Stomach (tissue), 4 donors: ENCODE results near the gene NPAS3.

Experiments
- POLR2A ChIP-seq, 4 donors: fragments of 450-650 bp; IDR thresholded peaks; one replicate each; pipeline ENCODE4 v1.6.1; 2016; ENCODE audit warnings: antibody characterized with exemption in 4 of 4, control low read depth in 2 of 4, mild to moderate bottlenecking in 1 of 4, moderate library complexity in 1 of 4
- TF ChIP-seq, protein P1 (sequence below), 7 experiments: fragments of 450-650 bp in 4 of 7; fragments of 200-600 bp in 3 of 7; sonication (generic) in 3 of 7; IDR thresholded peaks; one replicate each; pipeline ENCODE4 v1.5.1; 2016 to 2019; ENCODE audit warnings: antibody characterized with exemption in 7 of 7, control low read depth in 2 of 7, mild to moderate bottlenecking in 1 of 7

DNA sequence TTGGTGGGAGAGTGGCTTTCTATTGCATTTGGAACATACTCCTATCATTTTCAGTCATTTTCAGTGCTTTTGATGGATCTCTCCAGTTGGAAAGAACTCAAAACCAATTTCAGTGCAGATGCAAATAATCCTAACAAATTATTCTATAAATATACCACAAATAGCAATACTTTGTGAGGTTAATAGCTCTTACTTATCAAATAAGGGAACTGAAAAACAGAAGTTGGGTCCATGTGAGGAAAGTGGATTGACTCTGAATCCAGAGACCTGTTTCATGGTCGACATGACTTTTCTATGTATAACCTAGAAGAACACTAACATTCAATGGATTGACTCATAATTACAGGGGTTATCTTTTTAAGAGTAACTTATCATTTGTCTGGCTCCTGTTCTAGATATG lies 763.6 kb downstream of the NPAS3 start:
- TF ChIP-seq, protein P1, sequence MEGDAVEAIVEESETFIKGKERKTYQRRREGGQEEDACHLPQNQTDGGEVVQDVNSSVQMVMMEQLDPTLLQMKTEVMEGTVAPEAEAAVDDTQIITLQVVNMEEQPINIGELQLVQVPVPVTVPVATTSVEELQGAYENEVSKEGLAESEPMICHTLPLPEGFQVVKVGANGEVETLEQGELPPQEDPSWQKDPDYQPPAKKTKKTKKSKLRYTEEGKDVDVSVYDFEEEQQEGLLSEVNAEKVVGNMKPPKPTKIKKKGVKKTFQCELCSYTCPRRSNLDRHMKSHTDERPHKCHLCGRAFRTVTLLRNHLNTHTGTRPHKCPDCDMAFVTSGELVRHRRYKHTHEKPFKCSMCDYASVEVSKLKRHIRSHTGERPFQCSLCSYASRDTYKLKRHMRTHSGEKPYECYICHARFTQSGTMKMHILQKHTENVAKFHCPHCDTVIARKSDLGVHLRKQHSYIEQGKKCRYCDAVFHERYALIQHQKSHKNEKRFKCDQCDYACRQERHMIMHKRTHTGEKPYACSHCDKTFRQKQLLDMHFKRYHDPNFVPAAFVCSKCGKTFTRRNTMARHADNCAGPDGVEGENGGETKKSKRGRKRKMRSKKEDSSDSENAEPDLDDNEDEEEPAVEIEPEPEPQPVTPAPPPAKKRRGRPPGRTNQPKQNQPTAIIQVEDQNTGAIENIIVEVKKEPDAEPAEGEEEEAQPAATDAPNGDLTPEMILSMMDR (IDR thresholded peaks at IDR 0.05): no peak
- no peak for TF ChIP-seq POLR2A (IDR thresholded peaks at IDR 0.05)
